GM19324 (cell line): Measurements from ENCODE around the gene CKMT1B.
"Not testable (repeated sequence)": the region's sequence is repeated elsewhere in the genome, so short reads cannot be mapped to it uniquely, and the experiment has no call there.

Source experiments
- ATAC-seq: cut with Tn5 transposase; IDR thresholded peaks from one replicate; pipeline ENCODE4 v1.9.1; 2021; ENCODE audit warnings: mild to moderate bottlenecking, moderate library complexity; ENCODE audit not compliant: unreplicated experiment, low FRiP score

The CKMT1B gene

GRCh38 chr15:43593328-43594190, at the start of gene CKMT1B:
Gene CKMT1B, plus strand, starts transcription at chr15:43594027. Its CDS starts 192 bp downstream, at chr15:43594219.
- ATAC-seq = not testable (repeated sequence)

GRCh38 chr15:43544266-43544665, 49.6 kb upstream of the CKMT1B start:
- no peak for ATAC-seq

- ATAC-seq = no peak
Measured at GRCh38 chr15:43545426-43545825, 48.4 kb upstream of the CKMT1B start.

GRCh38 chr15:43547539-43547938, 46.3 kb upstream of the CKMT1B start:
- no peak for ATAC-seq

- ATAC-seq = no peak
Measured at GRCh38 chr15:43550527-43551363, 43.1 kb upstream of the CKMT1B start.

- ATAC-seq = no peak
Measured at GRCh38 chr15:43552256-43552655, 41.6 kb upstream of the CKMT1B start.

GRCh38 chr15:43552986-43553385, 40.8 kb upstream of the CKMT1B start:
- ATAC-seq = no peak

- not testable (repeated sequence) for ATAC-seq
Measured at GRCh38 chr15:43562753-43563152, 31.1 kb upstream of the CKMT1B start.

- ATAC-seq = not testable (repeated sequence)
Measured at GRCh38 chr15:43563793-43564192, 30.0 kb upstream of the CKMT1B start.

GRCh38 chr15:43566615-43567014, 27.2 kb upstream of the CKMT1B start:
- not testable (repeated sequence) for ATAC-seq

GRCh38 chr15:43574607-43575006, 19.2 kb upstream of the CKMT1B start:
- not testable (repeated sequence) for ATAC-seq

- peak; percentile 97 for ATAC-seq
Measured at GRCh38 chr15:43589778-43590466, 3.9 kb upstream of the CKMT1B start, which contains the start of gene PPIP5K1. Gene PPIP5K1, minus strand, starts transcription at chr15:43590208. Its CDS starts 5,704 bp downstream, at chr15:43584504.

- not testable (repeated sequence) for ATAC-seq
Measured at GRCh38 chr15:43592841-43593240, 986 bp upstream of the CKMT1B start.

GRCh38 chr15:43599131-43599530, 5.3 kb downstream of the CKMT1B start:
- ATAC-seq = not testable (repeated sequence)

- not testable (repeated sequence) for ATAC-seq
Measured at GRCh38 chr15:43600200-43600599, 6.4 kb downstream of the CKMT1B start.

GRCh38 chr15:43602233-43602632, 8.4 kb downstream of the CKMT1B start:
- ATAC-seq = not testable (repeated sequence)

GRCh38 chr15:43617750-43618149, 23.9 kb downstream of the CKMT1B start:
- not testable (repeated sequence) for ATAC-seq

GRCh38 chr15:43618700-43619099, 24.9 kb downstream of the CKMT1B start, which contains the start of gene STRC:
Gene STRC, minus strand, starts transcription at chr15:43618800. Its CDS starts 78 bp downstream, at chr15:43618722.
- not testable (repeated sequence) for ATAC-seq

GRCh38 chr15:43622068-43622799, 28.4 kb downstream of the CKMT1B start:
- ATAC-seq = not testable (repeated sequence)

- no peak for ATAC-seq
Measured at GRCh38 chr15:43625106-43625505, 31.3 kb downstream of the CKMT1B start.
